ENCODE measurements around the gene MICU2. TPM values are rescaled to one million over a fixed set of nuclear protein-coding genes. Genes with fewer than 3 reads are reported as not detected.

The MICU2 gene
- total RNA-seq, 2 donors from 2014 or later: 21.5 to 47.2 TPM

GRCh38 chr13:21576426-21576825, 27.5 kb downstream of the MICU2 start:
- no peaks in the 10 kb centered on the region for H3K9me3 ChIP-seq
- H3K27ac ChIP-seq: no peak overlapping the region
- H3K36me3 ChIP-seq: no peaks in the 10 kb centered on the region
- H3K4me3 ChIP-seq: no peak overlapping the region
- no peak for DNase-seq (ENCODE audit: low spot score)
- ATAC-seq (ENCODE audit: insufficient number of reproducible peaks, low FRiP score, low read depth): no peak
- H3K4me1 ChIP-seq (ENCODE audit: control insufficient read depth in 1 of 2, low read depth in 2 of 2): no peaks in the 10 kb centered on the region
- TF ChIP-seq CTCF (IDR thresholded peaks at IDR 0.05): no peak
- H3K27me3 ChIP-seq (replicated peaks; ENCODE audit: insufficient read depth): no peaks in the 10 kb centered on the region

GRCh38 chr13:21573920-21574712, 29.9 kb downstream of the MICU2 start:
- Histone ChIP-seq H3K4me3 (no peak overlapping the region), H3K36me3 (no peaks in the 10 kb centered on the region), H3K27me3 (replicated peaks; ENCODE audit: insufficient read depth) (no peaks in the 10 kb centered on the region), H3K9me3 (no peaks in the 10 kb centered on the region), H3K27ac (no peak overlapping the region), H3K4me1 (ENCODE audit: control insufficient read depth in 1 of 2, low read depth in 2 of 2) (no peaks in the 10 kb centered on the region)
- ATAC-seq (ENCODE audit: insufficient number of reproducible peaks, low FRiP score, low read depth) (no peak), DNase-seq (ENCODE audit: low spot score) (no peak)
- no peak for TF ChIP-seq CTCF (IDR thresholded peaks at IDR 0.05)

- peaks cover 9% of the 10 kb centered on the region for H3K36me3 ChIP-seq
- TF ChIP-seq CTCF (IDR thresholded peaks at IDR 0.05): no peak
- no peak overlapping the region for H3K4me3 ChIP-seq
- ATAC-seq (ENCODE audit: insufficient number of reproducible peaks, low FRiP score, low read depth) (no peak), DNase-seq (ENCODE audit: low spot score) (no peak)
- H3K27ac ChIP-seq: no peak overlapping the region
- H3K9me3 ChIP-seq: no peaks in the 10 kb centered on the region
- no peaks in the 10 kb centered on the region for H3K27me3 ChIP-seq (replicated peaks; ENCODE audit: insufficient read depth)
- H3K4me1 ChIP-seq (ENCODE audit: control insufficient read depth in 1 of 2, low read depth in 2 of 2): no peaks in the 10 kb centered on the region
Measured at GRCh38 chr13:21569686-21570085, 34.3 kb downstream of the MICU2 start.

- DNase-seq (ENCODE audit: low spot score): no peak
- TF ChIP-seq CTCF (IDR thresholded peaks at IDR 0.05): no peak
- peaks cover 14% of the 10 kb centered on the region for H3K36me3 ChIP-seq
- no peak overlapping the region for H3K27ac ChIP-seq
- ATAC-seq (ENCODE audit: insufficient number of reproducible peaks, low FRiP score, low read depth): no peak
- no peaks in the 10 kb centered on the region for H3K9me3 ChIP-seq
- H3K27me3 ChIP-seq (replicated peaks; ENCODE audit: insufficient read depth): no peaks in the 10 kb centered on the region
- no peak overlapping the region for H3K4me3 ChIP-seq
- H3K4me1 ChIP-seq (ENCODE audit: control insufficient read depth in 1 of 2, low read depth in 2 of 2): no peaks in the 10 kb centered on the region
Measured at GRCh38 chr13:21568854-21569253, 35.1 kb downstream of the MICU2 start.

- no peak overlapping the region for H3K27ac ChIP-seq
- H3K36me3 ChIP-seq: peaks cover 14% of the 10 kb centered on the region
- DNase-seq (ENCODE audit: low spot score): no peak
- no peak overlapping the region for H3K4me3 ChIP-seq
- ATAC-seq (ENCODE audit: insufficient number of reproducible peaks, low FRiP score, low read depth): no peak
- TF ChIP-seq CTCF (IDR thresholded peaks at IDR 0.05): no peak
- no peaks in the 10 kb centered on the region for H3K27me3 ChIP-seq (replicated peaks; ENCODE audit: insufficient read depth)
- no peaks in the 10 kb centered on the region for H3K4me1 ChIP-seq (ENCODE audit: control insufficient read depth in 1 of 2, low read depth in 2 of 2)
- H3K9me3 ChIP-seq: no peaks in the 10 kb centered on the region
Measured at GRCh38 chr13:21567714-21568113, 36.3 kb downstream of the MICU2 start.
